Choroid plexus epithelial cell (primary cell): ENCODE results near the gene SCOC.
A peak's percentile ranks its signal among the peaks of the same experiment; 100 is the strongest.

Experiments
- DNase-seq: peaks from one replicate; pipeline ENCODE4 v3.0.0-alpha.2; 2010; ENCODE audit warnings: low read depth
- H3K4me3 ChIP-seq: 2 replicates; pipeline ENCODE4 v1.5.1; 2011; ENCODE audit warnings: low read depth, mild to moderate bottlenecking, control low read depth, low read length, moderate library complexity
- TF ChIP-seq, protein P1 (sequence below): conservative IDR thresholded peaks from 2 replicates; pipeline ENCODE4 v1.5.1; 2011; ENCODE audit warnings: low read depth, mild to moderate bottlenecking, control low read depth, inconsistent platforms, low read length, moderate library complexity

The SCOC gene

DNA sequence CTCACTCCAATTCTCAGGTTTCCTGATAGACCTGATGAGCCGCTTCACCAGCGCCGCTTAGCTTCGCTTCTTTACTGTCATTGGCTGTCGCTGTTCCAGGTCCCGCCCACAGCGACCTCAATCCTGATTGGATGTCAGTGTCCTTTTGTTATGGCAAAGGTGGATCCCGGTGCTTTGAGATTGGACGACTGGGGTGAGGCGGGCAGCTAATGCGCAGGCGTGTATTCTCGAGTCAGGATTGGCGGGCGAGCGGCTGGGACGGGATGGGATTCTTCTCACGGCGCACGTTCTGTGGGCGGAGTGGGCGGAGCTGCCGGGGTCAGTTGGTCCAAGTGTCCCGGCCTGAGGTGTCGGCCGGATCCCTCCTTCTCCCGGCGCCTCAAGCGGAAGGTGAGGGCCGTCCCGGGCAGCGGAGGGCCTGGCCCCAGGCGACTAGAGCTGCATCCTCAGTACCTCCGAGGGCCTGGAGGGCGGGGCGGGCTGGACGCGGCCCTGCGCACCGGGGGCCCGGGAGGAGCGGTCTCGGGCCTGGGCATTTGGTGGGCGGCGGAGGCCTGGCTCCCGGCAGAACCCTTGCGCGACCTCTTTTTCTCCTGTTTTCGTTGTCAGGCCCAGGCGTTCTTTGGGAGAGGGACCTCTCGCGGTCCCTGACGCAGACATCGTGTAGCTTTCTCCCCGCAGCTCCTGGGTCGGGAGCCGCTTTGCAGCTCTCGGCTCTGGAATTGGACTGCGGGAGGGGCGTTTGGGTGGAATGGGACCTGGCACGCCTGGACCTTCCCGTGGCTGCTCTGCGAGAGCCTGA is at the start of gene SCOC:
TSS of gene SCOC (plus strand) at position 319 of the 802 bp plus-strand sequence. CDS start 5,525 bp downstream, outside the sequence.
- H3K4me3 ChIP-seq, result peak within 1 kb of the TSS; percentile 91
- TF ChIP-seq, protein P1, sequence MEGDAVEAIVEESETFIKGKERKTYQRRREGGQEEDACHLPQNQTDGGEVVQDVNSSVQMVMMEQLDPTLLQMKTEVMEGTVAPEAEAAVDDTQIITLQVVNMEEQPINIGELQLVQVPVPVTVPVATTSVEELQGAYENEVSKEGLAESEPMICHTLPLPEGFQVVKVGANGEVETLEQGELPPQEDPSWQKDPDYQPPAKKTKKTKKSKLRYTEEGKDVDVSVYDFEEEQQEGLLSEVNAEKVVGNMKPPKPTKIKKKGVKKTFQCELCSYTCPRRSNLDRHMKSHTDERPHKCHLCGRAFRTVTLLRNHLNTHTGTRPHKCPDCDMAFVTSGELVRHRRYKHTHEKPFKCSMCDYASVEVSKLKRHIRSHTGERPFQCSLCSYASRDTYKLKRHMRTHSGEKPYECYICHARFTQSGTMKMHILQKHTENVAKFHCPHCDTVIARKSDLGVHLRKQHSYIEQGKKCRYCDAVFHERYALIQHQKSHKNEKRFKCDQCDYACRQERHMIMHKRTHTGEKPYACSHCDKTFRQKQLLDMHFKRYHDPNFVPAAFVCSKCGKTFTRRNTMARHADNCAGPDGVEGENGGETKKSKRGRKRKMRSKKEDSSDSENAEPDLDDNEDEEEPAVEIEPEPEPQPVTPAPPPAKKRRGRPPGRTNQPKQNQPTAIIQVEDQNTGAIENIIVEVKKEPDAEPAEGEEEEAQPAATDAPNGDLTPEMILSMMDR, result no peak
- peak; percentile 99 for DNase-seq

DNA sequence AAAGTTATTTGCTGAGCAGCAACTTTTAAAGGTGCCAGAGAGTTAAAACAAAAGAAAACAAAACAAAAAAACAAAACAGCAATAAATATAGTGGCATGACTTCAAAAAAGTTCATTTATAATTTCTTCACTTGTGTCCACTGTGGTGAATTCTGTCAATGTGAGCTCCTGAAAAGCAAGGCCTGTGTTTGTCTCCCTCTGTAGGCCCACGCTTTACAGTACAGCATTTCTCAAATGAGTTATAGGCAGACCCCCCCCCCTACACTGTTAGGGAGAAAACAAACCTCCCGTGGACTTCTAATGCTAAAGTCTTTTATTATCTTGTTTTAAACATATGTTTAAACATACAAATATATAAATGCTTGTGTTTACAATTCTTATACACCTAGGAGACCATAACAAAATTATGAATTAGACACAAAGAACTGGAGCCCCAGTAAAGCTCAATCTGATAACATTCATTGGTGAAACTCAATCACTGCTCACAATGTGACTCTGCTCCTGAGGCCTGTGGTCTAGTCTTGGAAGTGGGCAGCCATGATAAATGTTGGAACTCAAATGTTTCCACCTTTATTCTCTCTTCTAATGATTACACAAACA is 47.0 kb upstream of the SCOC start:
- peak; percentile 75 for DNase-seq

DNA sequence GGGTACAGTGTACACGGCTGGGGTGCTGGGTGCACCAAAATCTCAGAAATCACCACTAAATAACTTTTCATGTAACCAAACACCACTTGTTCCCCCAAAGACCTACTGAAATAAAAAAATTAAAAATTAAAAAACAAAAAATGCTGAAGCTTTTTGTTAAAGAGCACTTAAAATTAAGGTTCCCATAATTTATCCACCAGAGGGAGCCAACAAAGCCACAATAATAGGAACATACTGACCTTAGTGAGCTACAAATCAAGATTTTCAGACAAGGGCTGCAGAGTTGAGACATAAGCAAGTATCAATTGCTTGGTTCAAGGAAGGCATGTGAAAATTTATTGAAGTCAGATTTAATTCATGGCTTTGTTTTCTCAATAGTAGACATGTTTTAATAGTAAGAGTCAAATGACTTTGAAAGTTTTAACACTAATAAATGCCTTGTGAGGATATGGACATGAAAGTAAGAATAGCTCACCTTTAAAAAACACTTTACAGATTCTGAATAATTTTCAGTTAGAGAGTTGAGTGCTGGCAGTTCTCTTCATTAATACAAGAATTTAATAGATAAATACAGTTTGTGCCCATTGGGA is 43.0 kb upstream of the SCOC start:
- peak; percentile 71 for DNase-seq
- TF ChIP-seq, protein P1, result peak; percentile 53
- no peak overlapping the region for H3K4me3 ChIP-seq

More for the DNA sequence above, 47.0 kb upstream of the SCOC start:
- TF ChIP-seq, protein P1, result peak; percentile 77
- H3K4me3 ChIP-seq, result no peak overlapping the region

DNA sequence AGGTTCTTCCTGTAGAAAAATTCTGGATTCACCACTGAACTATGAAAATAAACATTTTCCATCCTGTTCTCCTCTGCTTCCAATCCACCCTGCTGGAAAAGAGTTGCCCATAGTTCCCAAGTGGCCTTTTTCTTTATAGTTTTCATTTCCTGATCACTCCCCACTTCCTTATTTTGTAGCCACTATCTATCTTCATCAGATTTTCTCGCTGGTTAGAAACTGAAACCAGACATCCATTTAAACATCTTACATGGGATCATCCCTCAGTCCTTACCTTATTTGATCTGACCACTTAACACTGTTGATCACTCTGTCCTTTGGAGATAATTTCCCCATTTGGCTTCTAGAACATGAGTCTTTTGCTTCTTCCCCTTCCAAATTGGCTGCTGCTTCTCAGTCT is 42.2 kb upstream of the SCOC start:
- H3K4me3 ChIP-seq, result no peak overlapping the region
- no peak for DNase-seq
- TF ChIP-seq, protein P1, result no peak

DNA sequence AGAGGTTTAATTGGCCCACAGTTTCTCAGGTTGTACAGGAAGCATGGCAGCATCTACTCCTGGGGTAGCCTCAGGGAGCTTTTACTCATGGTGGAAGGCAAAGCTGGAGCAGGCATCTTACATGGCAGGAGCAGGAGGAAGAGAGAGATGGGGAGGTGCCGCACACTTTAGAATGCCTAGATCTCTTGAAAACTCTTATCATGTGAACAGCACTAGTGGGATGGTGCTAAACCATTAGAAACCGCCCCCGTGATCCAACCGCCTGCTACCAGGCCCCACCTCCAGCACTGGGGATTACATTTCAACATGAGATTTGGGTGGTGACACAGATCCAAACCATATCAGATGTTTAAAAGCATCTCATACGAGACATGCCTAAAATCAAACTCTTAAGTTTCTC is 41.6 kb upstream of the SCOC start:
- TF ChIP-seq, protein P1, result no peak
- no peak for DNase-seq
- no peak overlapping the region for H3K4me3 ChIP-seq

DNA sequence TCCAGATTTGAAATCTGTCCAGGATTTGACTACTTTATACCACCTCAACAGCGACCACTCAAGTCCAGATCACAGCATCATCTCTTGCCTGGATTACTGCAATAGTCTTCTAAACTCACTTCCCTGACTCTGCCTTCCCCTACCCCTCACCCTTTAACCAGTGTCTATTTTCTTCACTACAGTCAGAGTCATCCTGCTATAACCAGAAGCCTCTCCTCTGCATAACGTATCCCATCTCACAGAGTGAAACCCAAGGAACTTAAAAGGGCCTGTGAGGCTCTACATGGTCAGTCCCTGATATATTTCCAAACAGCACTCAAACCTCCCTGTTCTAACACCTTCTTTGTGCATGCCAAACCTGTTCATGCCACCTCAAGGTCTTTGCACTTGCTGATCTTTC is 40.7 kb upstream of the SCOC start:
- DNase-seq, result no peak
- TF ChIP-seq, protein P1, result no peak
- no peak overlapping the region for H3K4me3 ChIP-seq
